HEK293T (cell line): ENCODE measurements around the gene DENND2D.

Experiments
- CTCF ChIA-PET: fragments of 350-600 bp; formaldehyde crosslinking; extraction: SDS; loops from one replicate; lab custom pipeline; 2021; ENCODE audit warnings: antibody characterized with exemption, inconsistent platforms; lab: Yijun Ruan, JAX
- POLR2A ChIA-PET: fragments of 350-600 bp; formaldehyde crosslinking; extraction: SDS; loops from one replicate; lab custom pipeline; 2020; ENCODE audit warnings: antibody characterized with exemption, inconsistent platforms; lab: Yijun Ruan, JAX
- DNase-seq: peaks from one replicate; pipeline ENCODE4 v3.0.0; 2012; ENCODE audit warnings: mixed read lengths; ENCODE audit errors: extremely low spot score
- ARNT ChIP-seq: fragments of 450-650 bp; IDR thresholded peaks from 2 replicates; pipeline ENCODE4 v1.6.1; 2017; ENCODE audit warnings: mild to moderate bottlenecking
- BHLHE40 ChIP-seq: fragments of 450-650 bp; IDR thresholded peaks from 2 replicates; pipeline ENCODE4 v1.6.1; 2016; ENCODE audit warnings: mild to moderate bottlenecking, moderate library complexity, borderline replicate concordance
- CTBP1 ChIP-seq: fragments of 450-650 bp; IDR thresholded peaks from 2 replicates; pipeline ENCODE4 v1.6.1; 2016; ENCODE audit warnings: borderline replicate concordance
- ELF4 ChIP-seq: fragments of 450-650 bp; IDR thresholded peaks from 2 replicates; pipeline ENCODE4 v1.6.1; 2017; ENCODE audit warnings: antibody characterized with exemption
- FOXA1 ChIP-seq: fragments of 450-650 bp; IDR thresholded peaks from 2 replicates; pipeline ENCODE4 v1.6.1; 2016; ENCODE audit warnings: mild to moderate bottlenecking
- FOXK2 ChIP-seq: fragments of 450-650 bp; IDR thresholded peaks from 2 replicates; pipeline ENCODE4 v1.6.1; 2016; ENCODE audit warnings: mild to moderate bottlenecking
- FOXM1 ChIP-seq: fragments of 450-650 bp; IDR thresholded peaks from 2 replicates; pipeline ENCODE4 v1.6.1; 2017; ENCODE audit warnings: mild to moderate bottlenecking, borderline replicate concordance
- HDGF ChIP-seq: fragments of 450-650 bp; IDR thresholded peaks from 2 replicates; pipeline ENCODE4 v1.6.1; 2017; ENCODE audit warnings: antibody characterized with exemption, borderline replicate concordance
- L3MBTL2 ChIP-seq: fragments of 450-650 bp; conservative IDR thresholded peaks from 2 replicates; pipeline ENCODE4 v1.6.1; 2016; ENCODE audit warnings: mild to moderate bottlenecking
- LEF1 ChIP-seq: fragments of 450-650 bp; IDR thresholded peaks from 2 replicates; pipeline ENCODE4 v1.6.1; 2017; ENCODE audit warnings: mild to moderate bottlenecking, borderline replicate concordance
- NFRKB ChIP-seq: fragments of 450-650 bp; IDR thresholded peaks from 2 replicates; pipeline ENCODE4 v1.6.1; 2016; ENCODE audit warnings: mild to moderate bottlenecking, moderate library complexity
- SP1 ChIP-seq: fragments of 450-650 bp; IDR thresholded peaks from 2 replicates; pipeline ENCODE4 v1.6.1; 2017
- SUZ12 ChIP-seq: fragments of 450-650 bp; IDR thresholded peaks from 2 replicates; pipeline ENCODE4 v1.6.1; 2016; ENCODE audit warnings: mild to moderate bottlenecking
- TARDBP ChIP-seq: fragments of 450-650 bp; IDR thresholded peaks from 2 replicates; pipeline ENCODE4 v1.6.1; 2016
- ZNF384 ChIP-seq: fragments of 450-650 bp; IDR thresholded peaks from 2 replicates; pipeline ENCODE4 v1.6.1; 2016
- TF ChIP-seq, protein P1 (sequence below): fragments of 450-650 bp; IDR thresholded peaks from 2 replicates; pipeline ENCODE4 v1.6.1; 2016

Gene DENND2D

DNA sequence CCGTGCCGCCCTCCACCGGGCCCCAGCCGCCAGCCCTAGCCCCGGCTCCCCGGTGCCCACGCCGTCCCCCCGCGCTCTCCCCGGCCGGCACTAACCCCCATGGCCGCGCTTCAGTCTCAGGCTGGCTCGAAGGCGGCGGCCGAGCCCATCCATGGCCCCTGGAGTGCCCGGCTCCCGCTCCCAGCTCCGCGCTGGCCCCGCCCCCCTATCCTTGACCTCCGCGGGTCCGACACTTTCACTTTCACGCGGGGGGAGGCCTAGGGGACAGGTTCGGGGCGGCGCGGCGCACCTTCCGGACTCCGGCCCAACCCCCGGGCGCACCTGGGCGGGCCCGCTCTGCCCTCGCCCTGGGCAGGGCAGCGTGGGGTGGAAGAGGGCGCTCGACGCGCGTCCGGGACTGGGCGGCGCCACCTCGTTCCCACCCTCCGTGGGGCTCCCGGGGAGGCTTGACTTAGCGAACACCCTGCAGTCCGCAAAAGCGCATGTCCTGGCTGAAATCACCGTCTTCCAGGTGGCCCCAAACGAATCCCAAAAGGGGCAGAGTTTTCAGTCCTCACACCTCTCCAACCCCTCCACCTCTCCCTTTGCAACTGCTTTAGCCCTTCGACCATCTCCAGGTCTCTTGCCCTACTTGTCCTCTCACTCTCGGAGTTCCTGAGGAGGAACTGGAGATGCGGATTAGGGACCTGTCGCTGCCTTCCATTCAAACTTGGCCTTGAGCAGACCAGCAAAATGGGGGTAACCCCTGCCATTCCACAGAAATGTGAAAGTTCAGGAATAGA is 3.9 kb upstream of the DENND2D start:
- POLR2A ChIA-PET = no interaction called here
- no peak for DNase-seq
- CTCF ChIA-PET = no interaction called here
- TF ChIP-seq CTBP1 (no peak), ARNT (no peak), LEF1 (no peak), FOXA1 (no peak)

GRCh38 chr1:111203681-111204200 is 3.3 kb upstream of the DENND2D start:
- ChIA-PET POLR2A (no interaction called here), CTCF (no interaction called here)
- TF ChIP-seq SUZ12 = no peak
- TF ChIP-seq TARDBP = no peak
- TF ChIP-seq L3MBTL2 = no peak
- no peak for DNase-seq

DNA sequence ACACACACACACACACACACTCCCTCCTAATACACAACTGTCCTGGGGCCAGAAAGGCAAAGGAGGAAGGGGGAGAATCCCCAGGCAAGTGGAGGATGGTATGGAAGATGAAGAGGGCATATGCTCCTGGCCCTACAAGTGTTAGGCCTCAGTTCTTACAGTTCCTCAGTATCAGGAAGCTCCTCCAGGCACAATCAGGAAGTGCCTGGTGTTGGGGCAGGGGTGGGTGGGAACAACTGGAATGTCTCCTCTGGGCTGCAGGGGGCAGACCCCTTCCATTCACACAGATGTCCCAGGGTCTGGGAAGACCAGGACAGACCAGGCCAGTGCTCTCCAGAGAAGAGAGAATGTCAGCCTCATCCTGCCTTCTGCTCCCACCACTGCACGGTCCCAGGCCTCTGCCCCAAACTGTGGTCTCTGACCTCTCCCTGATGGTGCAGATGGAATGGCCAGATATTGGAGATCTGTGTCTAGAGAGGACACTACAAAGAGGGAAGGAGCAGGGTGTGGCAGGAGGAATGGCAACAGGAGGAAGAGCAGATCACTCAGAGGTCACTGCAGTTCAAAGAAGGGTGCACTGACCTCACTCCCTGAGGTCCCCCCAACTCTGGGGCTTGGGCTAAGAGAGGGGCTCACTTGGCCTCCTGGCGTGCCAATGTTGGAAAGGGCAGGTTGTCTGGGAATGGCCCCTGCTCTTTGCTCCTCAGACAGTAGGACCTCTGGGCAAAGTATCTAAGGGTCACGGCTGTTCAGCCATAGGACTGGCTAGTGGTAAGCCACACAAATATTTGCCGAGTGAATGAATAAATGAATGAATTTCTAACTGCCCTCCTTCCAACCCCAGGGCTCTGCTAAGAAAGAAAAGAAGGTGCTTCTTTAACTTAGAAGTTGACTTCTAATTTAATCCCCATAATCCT is 2.5 kb upstream of the DENND2D start:
- POLR2A ChIA-PET = no interaction called here
- TF ChIP-seq NFRKB = no peak
- TF ChIP-seq BHLHE40 = no peak
- TF ChIP-seq LEF1 = no peak
- TF ChIP-seq FOXA1 = no peak
- no peak for DNase-seq
- CTCF ChIA-PET = interaction anchor here (1.0 kb wide), 1 partner anchor 20 kb away, joined by 3 read pairs; no protein-coding TSS in a partner anchor

GRCh38 chr1:111202366-111202706 is 1.9 kb upstream of the DENND2D start:
- no peak for DNase-seq
- TF ChIP-seq ARNT (no peak), ELF4 (no peak), ZNF384 (no peak), BHLHE40 (no peak), SUZ12 (no peak), SP1 (no peak)
- ChIA-PET POLR2A (interaction anchor here (0.7 kb wide), 1 partner anchor 11 kb away, joined by 3 read pairs; no protein-coding TSS in a partner anchor), CTCF (interaction anchor here (1.0 kb wide), 1 partner anchor 20 kb away, joined by 3 read pairs; no protein-coding TSS in a partner anchor)

GRCh38 chr1:111201275-111202090 is 1.0 kb upstream of the DENND2D start:
- TF ChIP-seq L3MBTL2 (no peak), ARNT (no peak)
- POLR2A ChIA-PET = interaction anchor here (0.7 kb wide), 1 partner anchor 10 kb away, joined by 3 read pairs; no protein-coding TSS in a partner anchor
- CTCF ChIA-PET = no interaction called here
- DNase-seq = no peak

- TF ChIP-seq LEF1 = no peak
- no peak for TF ChIP-seq FOXM1
- TF ChIP-seq, protein P1, sequence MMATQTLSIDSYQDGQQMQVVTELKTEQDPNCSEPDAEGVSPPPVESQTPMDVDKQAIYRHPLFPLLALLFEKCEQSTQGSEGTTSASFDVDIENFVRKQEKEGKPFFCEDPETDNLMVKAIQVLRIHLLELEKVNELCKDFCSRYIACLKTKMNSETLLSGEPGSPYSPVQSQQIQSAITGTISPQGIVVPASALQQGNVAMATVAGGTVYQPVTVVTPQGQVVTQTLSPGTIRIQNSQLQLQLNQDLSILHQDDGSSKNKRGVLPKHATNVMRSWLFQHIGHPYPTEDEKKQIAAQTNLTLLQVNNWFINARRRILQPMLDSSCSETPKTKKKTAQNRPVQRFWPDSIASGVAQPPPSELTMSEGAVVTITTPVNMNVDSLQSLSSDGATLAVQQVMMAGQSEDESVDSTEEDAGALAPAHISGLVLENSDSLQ = no peak
- TF ChIP-seq HDGF = no peak
- TF ChIP-seq ZNF384 = no peak
- TF ChIP-seq ARNT = no peak
- no peak for TF ChIP-seq FOXA1
- DNase-seq = no peak
- ChIA-PET CTCF (no interaction called here), POLR2A (no interaction called here)
Measured at GRCh38 chr1:111200802-111201161, 336 bp upstream of the DENND2D start.

GRCh38 chr1:111199329-111199728 is 1.1 kb downstream of the DENND2D start:
- TF ChIP-seq NFRKB (no peak), SUZ12 (no peak), CTBP1 (no peak), TARDBP (no peak), FOXA1 (no peak), L3MBTL2 (no peak), FOXM1 (no peak), SP1 (no peak), LEF1 (no peak), ZNF384 (no peak), BHLHE40 (no peak), FOXK2 (no peak), ARNT (no peak), HDGF (no peak), ELF4 (no peak)
- TF ChIP-seq, protein P1 = no peak
- CTCF ChIA-PET = no interaction called here
- DNase-seq = no peak
- POLR2A ChIA-PET = no interaction called here
